ENCODE data around the gene RAMP3. TPM values are rescaled to one million over a fixed set of nuclear protein-coding genes. Genes with fewer than 3 reads are reported as not detected.

RAMP3 gene
- total RNA-seq, 2 donors from 2014 or later, result not detected

GRCh38 chr7:45184326-45185027, 26.9 kb downstream of the RAMP3 start:
- no peaks in the 10 kb centered on the region for H3K36me3 Mint-ChIP-seq (ENCODE audit: low read depth)
- WGBS, 2 experiments (ENCODE audit: insufficient coverage in 1 of 2, insufficient read length in 1 of 2), result 87 to 100% methylated on average over 3 to 7 of the region's 7 CpGs
- H3K4me1 ChIP-seq (ENCODE audit: control insufficient read depth, insufficient read depth, low read length), result no peaks in the 10 kb centered on the region
- H3K27me3 ChIP-seq (ENCODE audit: control insufficient read depth, insufficient read depth, low read length, poor library complexity, severe bottlenecking), result no peaks in the 10 kb centered on the region
- H3K4me3 Mint-ChIP-seq, result no peak overlapping the region
- no peaks in the 10 kb centered on the region for H3K9me3 ChIP-seq (ENCODE audit: control insufficient read depth, low read length)
- peak; percentile 30 for DNase-seq
- no peak overlapping the region for H3K4me3 ChIP-seq (ENCODE audit: low read length)
- no peak overlapping the region for H3K9ac ChIP-seq (ENCODE audit: extremely low read depth, low read length, poor library complexity, severe bottlenecking)
- peaks cover 7% of the 10 kb centered on the region for H3K27me3 Mint-ChIP-seq (ENCODE audit: insufficient read depth)
- no peak overlapping the region for H3K27ac Mint-ChIP-seq
- H3K36me3 ChIP-seq (ENCODE audit: control insufficient read depth, insufficient read depth, low read length), result no peaks in the 10 kb centered on the region
- no peak overlapping the region for H3K27ac ChIP-seq (ENCODE audit: low read depth, low read length)
- no peaks in the 10 kb centered on the region for H3K4me1 Mint-ChIP-seq
- TF ChIP-seq, protein P1, sequence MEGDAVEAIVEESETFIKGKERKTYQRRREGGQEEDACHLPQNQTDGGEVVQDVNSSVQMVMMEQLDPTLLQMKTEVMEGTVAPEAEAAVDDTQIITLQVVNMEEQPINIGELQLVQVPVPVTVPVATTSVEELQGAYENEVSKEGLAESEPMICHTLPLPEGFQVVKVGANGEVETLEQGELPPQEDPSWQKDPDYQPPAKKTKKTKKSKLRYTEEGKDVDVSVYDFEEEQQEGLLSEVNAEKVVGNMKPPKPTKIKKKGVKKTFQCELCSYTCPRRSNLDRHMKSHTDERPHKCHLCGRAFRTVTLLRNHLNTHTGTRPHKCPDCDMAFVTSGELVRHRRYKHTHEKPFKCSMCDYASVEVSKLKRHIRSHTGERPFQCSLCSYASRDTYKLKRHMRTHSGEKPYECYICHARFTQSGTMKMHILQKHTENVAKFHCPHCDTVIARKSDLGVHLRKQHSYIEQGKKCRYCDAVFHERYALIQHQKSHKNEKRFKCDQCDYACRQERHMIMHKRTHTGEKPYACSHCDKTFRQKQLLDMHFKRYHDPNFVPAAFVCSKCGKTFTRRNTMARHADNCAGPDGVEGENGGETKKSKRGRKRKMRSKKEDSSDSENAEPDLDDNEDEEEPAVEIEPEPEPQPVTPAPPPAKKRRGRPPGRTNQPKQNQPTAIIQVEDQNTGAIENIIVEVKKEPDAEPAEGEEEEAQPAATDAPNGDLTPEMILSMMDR (conservative IDR thresholded peaks at IDR 0.05), result no peak
- H3K9me3 Mint-ChIP-seq, result no peaks in the 10 kb centered on the region

DNA sequence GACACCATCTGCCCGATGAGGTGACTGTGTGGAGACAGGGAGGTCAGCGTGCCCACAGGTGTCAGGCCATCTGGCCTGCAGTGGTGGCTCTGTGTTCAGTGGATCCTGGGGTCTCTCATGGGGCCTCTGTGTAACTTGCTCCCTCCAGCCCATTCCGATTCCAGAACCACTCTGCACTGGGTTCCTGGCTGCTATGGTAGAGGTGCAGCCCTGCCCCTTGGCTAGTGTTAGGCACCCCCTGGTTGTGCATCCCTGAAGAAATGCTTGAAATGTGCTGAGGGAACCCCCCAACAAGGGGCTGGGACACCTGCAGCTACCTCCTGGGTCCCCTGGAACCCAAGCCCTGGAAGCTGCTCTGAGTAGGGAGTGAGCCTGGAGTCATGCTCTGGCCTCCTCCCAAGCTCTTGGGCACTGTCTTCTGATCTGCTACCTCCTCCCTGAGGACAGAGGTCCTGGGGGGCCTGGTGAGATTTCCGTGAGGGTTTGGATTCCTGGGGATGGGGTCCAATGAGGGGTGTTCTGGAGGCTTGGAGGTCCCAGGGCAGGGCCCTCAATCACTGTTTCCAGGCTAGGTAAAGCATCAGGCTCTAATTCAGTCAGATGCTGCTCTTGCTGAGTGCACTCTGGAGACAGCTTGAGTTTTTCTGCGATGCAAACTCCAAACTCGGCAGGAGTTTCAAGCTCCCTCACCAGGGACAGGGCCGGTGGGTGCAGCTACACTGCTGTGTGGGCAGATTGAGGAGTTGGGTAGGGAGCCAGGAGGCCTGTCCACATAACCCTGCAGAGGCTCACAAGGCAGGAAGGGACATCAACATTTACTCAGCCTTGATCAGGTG, 27.7 kb downstream of the RAMP3 start:
- Histone ChIP-seq H3K9me3 (ENCODE audit: control insufficient read depth, low read length) (no peaks in the 10 kb centered on the region), H3K4me1 (ENCODE audit: control insufficient read depth, insufficient read depth, low read length) (no peaks in the 10 kb centered on the region), H3K36me3 (ENCODE audit: control insufficient read depth, insufficient read depth, low read length) (no peaks in the 10 kb centered on the region), H3K27me3 (ENCODE audit: control insufficient read depth, insufficient read depth, low read length, poor library complexity, severe bottlenecking) (no peaks in the 10 kb centered on the region), H3K4me3 (ENCODE audit: low read length) (no peak overlapping the region), H3K27ac (ENCODE audit: low read depth, low read length) (no peak overlapping the region), H3K9ac (ENCODE audit: extremely low read depth, low read length, poor library complexity, severe bottlenecking) (no peak overlapping the region)
- Mint-ChIP-seq H3K27ac (no peak overlapping the region), H3K9me3 (no peaks in the 10 kb centered on the region), H3K27me3 (ENCODE audit: insufficient read depth) (peaks cover 3% of the 10 kb centered on the region), H3K4me1 (no peaks in the 10 kb centered on the region), H3K4me3 (no peak overlapping the region), H3K36me3 (ENCODE audit: low read depth) (no peaks in the 10 kb centered on the region)
- TF ChIP-seq, protein P1 (conservative IDR thresholded peaks at IDR 0.05), result no peak
- peak; percentile 15 for DNase-seq
- WGBS, 2 experiments (ENCODE audit: insufficient coverage in 1 of 2, insufficient read length in 1 of 2), result 72 to 74% methylated on average over 7 of the region's 7 CpGs

- H3K27me3 Mint-ChIP-seq (ENCODE audit: insufficient read depth), result peaks cover 3% of the 10 kb centered on the region
- H3K4me1 Mint-ChIP-seq, result no peaks in the 10 kb centered on the region
- Histone ChIP-seq H3K4me1 (ENCODE audit: control insufficient read depth, insufficient read depth, low read length) (no peaks in the 10 kb centered on the region), H3K36me3 (ENCODE audit: control insufficient read depth, insufficient read depth, low read length) (no peaks in the 10 kb centered on the region), H3K27ac (ENCODE audit: low read depth, low read length) (no peak overlapping the region), H3K27me3 (ENCODE audit: control insufficient read depth, insufficient read depth, low read length, poor library complexity, severe bottlenecking) (no peaks in the 10 kb centered on the region), H3K9ac (ENCODE audit: extremely low read depth, low read length, poor library complexity, severe bottlenecking) (no peak overlapping the region), H3K4me3 (ENCODE audit: low read length) (no peak overlapping the region), H3K9me3 (ENCODE audit: control insufficient read depth, low read length) (no peaks in the 10 kb centered on the region)
- TF ChIP-seq, protein P1 (conservative IDR thresholded peaks at IDR 0.05), result no peak
- H3K36me3 Mint-ChIP-seq (ENCODE audit: low read depth), result no peaks in the 10 kb centered on the region
- H3K27ac Mint-ChIP-seq, result no peak overlapping the region
- no peaks in the 10 kb centered on the region for H3K9me3 Mint-ChIP-seq
- no peak for DNase-seq
- H3K4me3 Mint-ChIP-seq, result no peak overlapping the region
- 95 to 100% methylated on average over 1 to 3 of the region's 3 CpGs for WGBS, 2 experiments (ENCODE audit: insufficient coverage in 1 of 2, insufficient read length in 1 of 2)
Observed at GRCh38 chr7:45185864-45186250, 28.3 kb downstream of the RAMP3 start.
